ENCODE data around the gene RXFP4. TPM values are rescaled to one million over a fixed set of nuclear protein-coding genes. Genes with fewer than 3 reads are reported as not detected.

Gene RXFP4
- total RNA-seq, 2 donors from 2014 or later, result not detected

GRCh38 chr1:155960081-155960745 lies 18.8 kb downstream of the RXFP4 start:
- peaks cover 4 to 31% of the 10 kb centered on the region in 2 donors for H3K36me3 ChIP-seq
- no peak for DNase-seq (ENCODE audit: low spot score)
- WGBS, result 78% methylated on average over 3 of the region's 3 CpGs
- H3K9me3 ChIP-seq, result no peaks in the 10 kb centered on the region
- no peaks in the 10 kb centered on the region for H3K4me1 ChIP-seq (replicated peaks)
- TF ChIP-seq CTCF (IDR thresholded peaks at IDR 0.05) (no peak), POLR2A (IDR thresholded peaks at IDR 0.05) (no peak), POLR2AphosphoS5 (IDR thresholded peaks at IDR 0.05) (no peak)
- no peak overlapping the region for H3K4me3 ChIP-seq
- no peak overlapping the region for H3K27ac ChIP-seq
- intact Hi-C loops (cut with DNase I), result no loop called here
- no peaks in the 10 kb centered on the region for H3K27me3 ChIP-seq (replicated peaks; ENCODE audit: insufficient read depth)

- Histone ChIP-seq H3K27me3 (replicated peaks; ENCODE audit: insufficient read depth) (no peaks in the 10 kb centered on the region), H3K9me3 (no peaks in the 10 kb centered on the region), H3K27ac (no peak overlapping the region), H3K36me3 (peaks cover 4 to 24% of the 10 kb centered on the region in 2 donors), H3K4me3 (no peak overlapping the region), H3K4me1 (replicated peaks) (no peaks in the 10 kb centered on the region)
- TF ChIP-seq POLR2A (IDR thresholded peaks at IDR 0.05), result no peak
- no peak for TF ChIP-seq POLR2AphosphoS5 (IDR thresholded peaks at IDR 0.05)
- TF ChIP-seq CTCF (IDR thresholded peaks at IDR 0.05), result no peak
- no peak for DNase-seq (ENCODE audit: low spot score)
- WGBS, result 66% methylated on average over 14 of the region's 14 CpGs
- intact Hi-C loops (cut with DNase I), result no loop called here
Observed at GRCh38 chr1:155961937-155962336, 20.5 kb downstream of the RXFP4 start.

GRCh38 chr1:155962599-155963211 lies 21.3 kb downstream of the RXFP4 start:
- Histone ChIP-seq H3K4me3 (no peak overlapping the region), H3K4me1 (replicated peaks) (no peaks in the 10 kb centered on the region), H3K27ac (no peak overlapping the region), H3K36me3 (peaks cover under 1 to 24% of the 10 kb centered on the region in 2 donors), H3K9me3 (no peaks in the 10 kb centered on the region), H3K27me3 (replicated peaks; ENCODE audit: insufficient read depth) (no peaks in the 10 kb centered on the region)
- WGBS, result 82% methylated on average over 16 of the region's 18 CpGs
- DNase-seq (ENCODE audit: low spot score), result no peak
- intact Hi-C loops (cut with DNase I), result no loop called here
- TF ChIP-seq CTCF (IDR thresholded peaks at IDR 0.05), result no peak
- no peak for TF ChIP-seq POLR2A (IDR thresholded peaks at IDR 0.05)
- no peak for TF ChIP-seq POLR2AphosphoS5 (IDR thresholded peaks at IDR 0.05)

- intact Hi-C loops (cut with DNase I), result no loop called here
- Histone ChIP-seq H3K27me3 (replicated peaks; ENCODE audit: insufficient read depth) (no peaks in the 10 kb centered on the region), H3K27ac (no peak overlapping the region), H3K36me3 (peaks cover 0 to 15% of the 10 kb centered on the region in 2 donors), H3K9me3 (no peaks in the 10 kb centered on the region), H3K4me1 (replicated peaks) (no peaks in the 10 kb centered on the region), H3K4me3 (no peak overlapping the region)
- no peak for DNase-seq (ENCODE audit: low spot score)
- TF ChIP-seq POLR2A (IDR thresholded peaks at IDR 0.05), result no peak
- no peak for TF ChIP-seq POLR2AphosphoS5 (IDR thresholded peaks at IDR 0.05)
- no peak for TF ChIP-seq CTCF (IDR thresholded peaks at IDR 0.05)
- 87% methylated on average over 7 of the region's 7 CpGs for WGBS
Observed at GRCh38 chr1:155964193-155964592, 22.8 kb downstream of the RXFP4 start.

- no peak overlapping the region for H3K4me3 ChIP-seq
- DNase-seq (ENCODE audit: low spot score), result no peak
- H3K27me3 ChIP-seq (replicated peaks; ENCODE audit: insufficient read depth), result no peaks in the 10 kb centered on the region
- H3K36me3 ChIP-seq, result peaks cover 0 to 15% of the 10 kb centered on the region in 2 donors
- no peaks in the 10 kb centered on the region for H3K9me3 ChIP-seq
- no peaks in the 10 kb centered on the region for H3K4me1 ChIP-seq (replicated peaks)
- no peak overlapping the region for H3K27ac ChIP-seq
- intact Hi-C loops (cut with DNase I), result no loop called here
- WGBS, result 76% methylated on average over 9 of the region's 9 CpGs
- no peak for TF ChIP-seq POLR2A (IDR thresholded peaks at IDR 0.05)
- no peak for TF ChIP-seq CTCF (IDR thresholded peaks at IDR 0.05)
- no peak for TF ChIP-seq POLR2AphosphoS5 (IDR thresholded peaks at IDR 0.05)
Observed at GRCh38 chr1:155966135-155966534, 24.7 kb downstream of the RXFP4 start.

Data from prostate gland (tissue), 2 donors.